ENCODE measurements around the gene MYMX.

- TF ChIP-seq GATA2 (IDR thresholded peaks at IDR 0.05; ENCODE audit: low read depth, low read length): no peak
- TF ChIP-seq GATA3 (IDR thresholded peaks at IDR 0.05; ENCODE audit: low read depth, low read length): no peak
These were observed 37.6 kb upstream of the MYMX start for GRCh38 chr6:44179072-44179536.
